Effector memory CD8-positive, alpha-beta T cell (primary cell): ENCODE data around the gene PTPA.
"Not testable (repeated sequence)": the region's sequence is repeated elsewhere in the genome, so short reads cannot be mapped to it uniquely, and the experiment has no call there.

Experiments used
- ATAC-seq: fragments of 150-1000 bp; cut with Tn5 transposase; replicated peaks from 2 replicates; pipeline ENCODE4 v1.10.0; 2021; ENCODE audit warnings: mild to moderate bottlenecking, moderate library complexity
- DNase-seq, 3 experiments: peaks; one replicate each; pipeline ENCODE4 v3.0.0; 2021
- H3K27ac Mint-ChIP-seq, 2 donors: one replicate each; pipeline ENCODE4 v1.8.0; 2022; ENCODE audit warnings: mild to moderate bottlenecking in 2 of 2, mixed read lengths in 2 of 2, moderate library complexity in 2 of 2
- H3K27me3 Mint-ChIP-seq, 2 donors: one replicate each; pipeline ENCODE4 v1.8.0; 2022; ENCODE audit warnings: mixed read lengths in 2 of 2
- H3K36me3 Mint-ChIP-seq: one replicate; pipeline ENCODE4 v1.8.0; 2022; ENCODE audit warnings: mild to moderate bottlenecking, moderate library complexity, mixed read lengths; ENCODE audit not compliant: insufficient read depth
- H3K4me1 Mint-ChIP-seq, 2 donors: one replicate each; pipeline ENCODE4 v1.8.0; 2022; ENCODE audit warnings: low read depth in 2 of 2, mixed read lengths in 2 of 2
- H3K4me3 Mint-ChIP-seq, 2 donors: one replicate each; pipeline ENCODE4 v1.8.0; 2022; ENCODE audit warnings: mild to moderate bottlenecking in 2 of 2, mixed read lengths in 2 of 2, moderate library complexity in 2 of 2
- H3K9me3 Mint-ChIP-seq, 2 donors: one replicate each; pipeline ENCODE4 v1.8.0; 2022; ENCODE audit warnings: mixed read lengths in 2 of 2

The PTPA gene

GRCh38 chr9:129150122-129150521, 38.9 kb downstream of the PTPA start:
- H3K4me1 Mint-ChIP-seq, result peaks cover 3 to 13% of the 10 kb centered on the region in 2 donors
- DNase-seq (no peak), ATAC-seq (no peak)
- H3K27me3 Mint-ChIP-seq, result no peaks in the 10 kb centered on the region
- H3K27ac Mint-ChIP-seq, result peak overlapping the region; percentile 84
- H3K36me3 Mint-ChIP-seq, result peaks cover 4% of the 10 kb centered on the region
- H3K9me3 Mint-ChIP-seq, result no peaks in the 10 kb centered on the region
- no peak overlapping the region for H3K4me3 Mint-ChIP-seq

DNA sequence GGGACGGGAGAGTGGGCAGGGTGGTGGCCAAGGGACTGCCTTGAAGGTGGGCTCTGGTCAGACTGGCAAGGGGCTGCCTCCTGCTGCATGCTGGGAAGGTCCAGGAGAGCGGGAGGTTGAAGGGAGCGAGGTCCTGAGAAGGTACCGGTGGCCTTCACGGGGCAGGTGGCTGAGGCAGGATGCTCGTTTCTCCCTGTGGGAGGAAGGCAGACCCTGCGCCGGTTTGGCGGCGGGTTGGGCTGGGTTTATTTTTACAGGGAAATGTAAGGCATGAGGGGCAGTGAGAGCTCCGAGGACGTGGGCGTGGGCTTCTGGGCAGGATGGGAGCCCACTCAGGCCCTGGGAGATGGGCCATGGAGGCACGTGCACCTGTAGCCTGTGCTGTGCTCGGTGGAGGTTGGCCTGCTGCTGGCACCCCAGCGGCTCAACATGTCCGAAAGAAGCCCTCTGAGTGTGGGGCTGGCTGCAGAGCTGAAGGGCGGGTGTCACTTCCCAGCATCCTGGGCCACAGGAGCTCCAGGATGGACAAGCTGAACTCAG, 39.5 kb downstream of the PTPA start:
- no peak for DNase-seq
- Mint-ChIP-seq H3K36me3 (peaks cover 3% of the 10 kb centered on the region), H3K27me3 (no peaks in the 10 kb centered on the region), H3K4me3 (no peak overlapping the region), H3K9me3 (no peaks in the 10 kb centered on the region), H3K27ac (peak overlapping the region in 1 of 2 donors; percentile 84), H3K4me1 (peaks cover 3 to 13% of the 10 kb centered on the region in 2 donors)
- no peak for ATAC-seq

DNA sequence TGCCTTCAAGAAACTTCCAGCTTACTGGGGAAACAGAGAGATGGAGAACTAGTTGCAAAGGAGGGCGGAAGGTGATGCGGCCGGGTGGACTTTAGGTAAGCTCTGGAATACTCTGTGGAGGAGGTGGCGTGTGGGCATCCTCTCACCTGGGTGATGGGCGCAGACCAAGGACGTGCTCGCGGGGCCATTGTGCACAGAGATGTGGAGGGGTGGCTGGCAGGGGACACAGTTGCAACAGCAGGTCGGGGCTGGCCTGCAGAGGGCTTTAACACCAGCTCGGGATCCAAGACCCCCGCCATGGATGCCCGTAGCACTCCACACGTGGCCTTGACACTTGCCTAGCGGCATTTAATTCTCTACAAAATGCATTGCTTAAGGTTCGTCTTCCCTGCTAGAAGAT, 40.3 kb downstream of the PTPA start:
- ATAC-seq, result no peak
- Mint-ChIP-seq H3K27me3 (no peaks in the 10 kb centered on the region), H3K27ac (peak overlapping the region in 1 of 2 donors; percentile 18), H3K9me3 (no peaks in the 10 kb centered on the region), H3K36me3 (peaks cover 3% of the 10 kb centered on the region), H3K4me1 (peaks cover 3 to 13% of the 10 kb centered on the region in 2 donors), H3K4me3 (no peak overlapping the region)
- no peak for DNase-seq

GRCh38 chr9:129154866-129155477, 43.8 kb downstream of the PTPA start:
- Mint-ChIP-seq H3K27me3 (no peaks in the 10 kb centered on the region), H3K9me3 (no peaks in the 10 kb centered on the region), H3K4me1 (peaks cover 0 to 7% of the 10 kb centered on the region in 2 donors), H3K27ac (no peak overlapping the region), H3K36me3 (no peaks in the 10 kb centered on the region), H3K4me3 (no peak overlapping the region)
- DNase-seq, result no peak
- no peak for ATAC-seq

- no peaks in the 10 kb centered on the region for H3K9me3 Mint-ChIP-seq
- H3K36me3 Mint-ChIP-seq, result no peaks in the 10 kb centered on the region
- H3K27me3 Mint-ChIP-seq, result no peaks in the 10 kb centered on the region
- H3K4me1 Mint-ChIP-seq, result no peaks in the 10 kb centered on the region
- no peak overlapping the region for H3K4me3 Mint-ChIP-seq
- no peak overlapping the region for H3K27ac Mint-ChIP-seq
- no peak for ATAC-seq
- DNase-seq, result no peak
Measured at GRCh38 chr9:129156163-129156562, 44.9 kb downstream of the PTPA start.

DNA sequence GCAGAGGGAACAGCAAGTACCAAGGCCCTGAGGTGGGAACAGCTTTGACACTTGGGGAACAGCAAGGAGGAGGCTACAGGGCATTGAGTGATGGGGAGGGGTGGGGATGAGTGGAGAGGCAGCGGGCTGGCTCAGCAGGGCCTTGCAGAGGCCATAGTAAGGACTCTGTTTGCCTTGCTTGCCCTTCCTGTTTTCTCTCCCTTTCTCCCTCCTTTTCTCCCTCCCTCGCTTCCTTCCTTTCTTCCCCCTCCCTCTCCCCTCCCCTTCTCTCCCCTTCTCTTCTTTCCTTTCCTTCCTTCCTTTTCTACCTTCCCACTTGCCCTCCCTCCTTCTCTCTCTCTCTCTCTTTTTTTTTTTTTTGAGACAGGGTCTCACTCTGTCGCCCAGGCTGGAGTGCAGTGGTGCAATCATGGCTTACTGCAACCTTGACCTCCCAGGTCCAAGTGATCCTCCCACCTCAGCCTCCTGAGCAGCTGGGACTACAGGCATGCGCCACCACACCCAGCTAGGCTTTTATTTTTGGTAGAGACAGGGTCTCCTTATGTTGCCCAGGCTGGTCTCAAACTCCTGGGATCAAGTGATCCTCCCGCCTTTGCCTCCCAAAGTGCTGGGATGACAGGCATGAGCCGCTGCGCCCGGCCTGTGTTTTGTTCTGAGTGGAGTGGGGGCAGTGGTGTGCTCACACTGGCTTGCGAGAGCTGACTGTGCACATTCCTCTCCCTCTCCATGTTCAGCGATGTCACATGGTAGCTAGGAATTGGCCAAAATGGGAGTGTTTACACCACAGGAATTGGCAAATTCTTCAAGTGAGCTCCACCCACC, 49.7 kb downstream of the PTPA start:
- ATAC-seq (no peak), DNase-seq (no peak)
- Mint-ChIP-seq H3K27ac (peak overlapping the region in 1 of 2 donors; percentile 38), H3K4me3 (no peak overlapping the region), H3K36me3 (no peaks in the 10 kb centered on the region), H3K27me3 (no peaks in the 10 kb centered on the region), H3K4me1 (no peaks in the 10 kb centered on the region), H3K9me3 (no peaks in the 10 kb centered on the region)

DNA sequence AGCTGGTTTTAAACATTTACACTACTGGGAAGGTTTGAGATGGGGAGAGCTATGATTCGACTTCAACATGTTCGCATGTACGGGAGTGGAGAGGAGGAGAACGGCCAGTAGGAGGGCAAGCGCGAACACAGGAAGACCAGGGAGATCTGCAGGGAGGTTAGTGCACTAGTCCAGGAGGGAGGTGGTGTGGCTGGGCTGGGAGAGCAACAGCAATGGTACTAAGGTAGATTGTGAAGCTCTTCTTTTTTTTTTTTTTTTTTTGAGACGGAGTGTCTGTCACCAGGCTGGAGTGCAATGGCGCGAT, 50.3 kb downstream of the PTPA start:
- ATAC-seq (no peak), DNase-seq (no peak)
- peak overlapping the region in 1 of 2 donors; percentile 38 for H3K27ac Mint-ChIP-seq
- no peak overlapping the region for H3K4me3 Mint-ChIP-seq
- no peaks in the 10 kb centered on the region for H3K27me3 Mint-ChIP-seq
- no peaks in the 10 kb centered on the region for H3K9me3 Mint-ChIP-seq
- no peaks in the 10 kb centered on the region for H3K36me3 Mint-ChIP-seq
- no peaks in the 10 kb centered on the region for H3K4me1 Mint-ChIP-seq

GRCh38 chr9:129162497-129163197, 51.4 kb downstream of the PTPA start:
- DNase-seq, result no peak
- H3K4me3 Mint-ChIP-seq, result no peak overlapping the region
- H3K36me3 Mint-ChIP-seq, result no peaks in the 10 kb centered on the region
- no peaks in the 10 kb centered on the region for H3K27me3 Mint-ChIP-seq
- H3K4me1 Mint-ChIP-seq, result peaks cover 5 to 6% of the 10 kb centered on the region in 2 donors
- no peaks in the 10 kb centered on the region for H3K9me3 Mint-ChIP-seq
- H3K27ac Mint-ChIP-seq, result peak overlapping the region in 1 of 2 donors; percentile 7
- no peak for ATAC-seq

DNA sequence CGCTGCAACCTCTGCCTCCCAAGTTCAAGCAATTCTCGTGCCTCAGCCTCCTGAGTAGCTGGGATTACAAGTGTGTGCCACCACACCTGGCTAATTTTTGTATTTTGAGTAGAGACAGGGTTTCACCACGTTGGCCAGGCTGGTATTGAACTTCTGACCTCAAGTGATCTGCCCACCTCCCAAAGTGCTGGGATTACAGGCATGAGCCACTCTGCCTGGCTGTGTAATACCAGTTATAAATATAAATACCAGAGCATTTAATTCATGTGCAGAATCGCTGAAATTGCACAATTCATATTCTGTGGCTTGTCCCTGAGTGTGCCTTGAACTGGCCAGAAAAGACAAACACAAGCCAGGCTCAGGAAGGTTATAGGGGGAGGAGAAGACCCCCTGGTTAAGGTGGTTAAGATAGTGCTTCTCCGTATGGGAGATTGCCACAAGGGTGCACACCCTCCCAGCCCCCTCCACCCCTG, 52.0 kb downstream of the PTPA start:
- ATAC-seq, H3K36me3 Mint-ChIP-seq, H3K4me3 Mint-ChIP-seq, H3K27me3 Mint-ChIP-seq, H3K27ac Mint-ChIP-seq, H3K4me1 Mint-ChIP-seq, DNase-seq, H3K9me3 Mint-ChIP-seq: not testable (repeated sequence)

DNA sequence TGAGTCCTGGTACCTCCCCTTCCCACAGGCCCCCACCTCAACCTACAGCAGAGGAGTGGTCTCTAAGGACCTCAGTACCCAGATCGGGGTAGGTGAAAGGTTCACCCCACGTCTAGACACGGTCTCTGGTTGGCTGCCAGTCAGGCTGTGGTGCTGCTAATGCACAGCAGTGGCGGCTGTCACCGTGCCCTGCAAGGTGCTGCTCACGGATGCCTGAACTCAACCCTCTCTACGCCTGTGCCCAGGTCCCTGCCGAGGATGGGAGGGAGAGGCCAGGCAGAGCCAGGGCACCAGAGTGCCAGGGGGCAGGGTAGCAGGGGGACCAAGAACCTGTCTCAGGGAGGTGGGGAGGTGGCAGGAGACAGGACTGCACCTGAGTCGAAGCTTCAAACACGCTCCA, 52.5 kb downstream of the PTPA start:
- DNase-seq (no peak), ATAC-seq (no peak)
- H3K36me3 Mint-ChIP-seq, result no peaks in the 10 kb centered on the region
- H3K9me3 Mint-ChIP-seq, result no peaks in the 10 kb centered on the region
- no peaks in the 10 kb centered on the region for H3K27me3 Mint-ChIP-seq
- H3K4me3 Mint-ChIP-seq, result no peak overlapping the region
- peaks cover 8 to 10% of the 10 kb centered on the region in 2 donors for H3K4me1 Mint-ChIP-seq
- no peak overlapping the region for H3K27ac Mint-ChIP-seq

DNA sequence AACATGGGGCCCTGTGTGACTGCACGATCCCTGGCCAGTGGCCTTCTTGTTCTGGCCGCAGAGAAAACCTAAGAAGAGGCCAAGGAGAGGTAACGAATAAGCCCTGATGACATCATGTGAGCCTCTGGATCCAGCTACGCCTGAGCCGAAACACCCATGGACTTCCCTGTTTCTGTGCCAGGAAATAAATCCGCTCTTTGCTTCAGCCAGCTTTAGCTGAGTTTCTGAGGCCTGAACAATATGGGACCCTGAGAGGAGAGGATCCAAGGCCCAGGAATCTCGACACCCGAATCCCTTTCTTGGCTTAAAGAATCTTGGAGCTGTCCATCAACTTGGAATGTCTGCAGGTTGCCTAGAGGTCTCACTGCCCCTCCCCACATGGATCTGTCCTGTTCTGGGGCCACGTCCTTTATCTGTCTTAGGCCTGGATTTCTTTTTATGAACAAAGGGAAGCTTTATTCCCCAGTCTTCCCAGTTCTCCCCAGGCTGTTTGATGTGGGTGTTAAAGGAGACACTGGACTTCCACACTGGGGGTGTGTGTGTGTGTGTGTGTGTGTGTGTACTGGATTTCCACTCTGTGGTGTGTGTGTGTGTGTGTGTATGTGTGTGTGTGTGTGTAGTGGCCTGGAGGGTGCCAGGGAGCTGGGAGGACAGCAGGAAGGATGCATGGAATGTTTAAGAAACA, 53.2 kb downstream of the PTPA start:
- H3K9me3 Mint-ChIP-seq, result no peaks in the 10 kb centered on the region
- H3K4me1 Mint-ChIP-seq, result peaks cover 8 to 10% of the 10 kb centered on the region in 2 donors
- no peaks in the 10 kb centered on the region for H3K36me3 Mint-ChIP-seq
- ATAC-seq, result no peak
- H3K27ac Mint-ChIP-seq, result no peak overlapping the region
- no peak overlapping the region for H3K4me3 Mint-ChIP-seq
- DNase-seq, result no peak
- no peaks in the 10 kb centered on the region for H3K27me3 Mint-ChIP-seq

DNA sequence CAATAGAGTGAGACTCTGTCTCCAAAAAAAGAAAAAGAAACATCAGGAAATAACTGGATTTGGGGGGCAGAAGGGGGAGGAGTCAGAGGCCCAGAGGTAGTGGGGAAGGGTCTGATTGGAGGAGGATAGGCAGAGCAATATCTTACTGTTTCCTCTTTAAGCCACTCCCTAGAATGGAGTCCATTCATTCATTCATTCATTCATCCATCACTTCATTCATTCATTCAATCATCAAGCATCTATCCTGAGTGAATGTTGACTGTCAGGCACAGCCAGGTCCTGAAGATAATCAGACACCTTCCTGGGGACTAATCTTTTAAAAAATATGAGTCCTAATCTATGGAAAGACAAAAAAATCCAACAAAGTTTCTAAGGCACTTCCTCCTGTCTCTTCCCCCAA, 54.0 kb downstream of the PTPA start:
- Mint-ChIP-seq H3K36me3 (no peaks in the 10 kb centered on the region), H3K4me1 (peaks cover 8 to 10% of the 10 kb centered on the region in 2 donors), H3K9me3 (no peaks in the 10 kb centered on the region), H3K27ac (no peak overlapping the region), H3K27me3 (no peaks in the 10 kb centered on the region), H3K4me3 (no peak overlapping the region)
- no peak for ATAC-seq
- DNase-seq, result no peak
